Raji (cell line): ENCODE results near the gene ARL4A.

Source experiments
- POLR2A ChIP-seq: IDR thresholded peaks from 2 replicates; pipeline ENCODE4 v1.6.1; 2011; ENCODE audit warnings: low read depth, low read length, control low read depth; ENCODE audit not compliant: insufficient read depth

ARL4A gene

DNA sequence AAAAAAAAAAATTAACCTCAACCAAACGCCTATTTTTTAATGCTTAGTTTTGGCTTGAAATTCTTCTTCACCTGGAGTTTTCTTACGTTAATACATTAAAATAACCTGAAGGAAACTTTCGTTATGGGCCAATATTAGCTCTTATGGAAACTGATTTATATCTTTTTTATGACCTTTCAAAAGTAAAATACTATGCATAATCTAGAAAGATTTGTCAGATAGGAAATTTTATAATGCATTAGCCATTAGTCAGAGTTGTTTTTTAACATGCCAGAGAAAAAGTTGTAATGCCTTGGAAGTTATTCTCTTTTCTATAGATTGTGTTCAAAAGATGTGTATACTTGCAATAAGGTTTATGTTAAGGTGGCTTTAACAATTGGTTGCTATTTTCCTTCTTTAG lies 34.3 kb upstream of the ARL4A start:
- no peak for TF ChIP-seq POLR2A

DNA sequence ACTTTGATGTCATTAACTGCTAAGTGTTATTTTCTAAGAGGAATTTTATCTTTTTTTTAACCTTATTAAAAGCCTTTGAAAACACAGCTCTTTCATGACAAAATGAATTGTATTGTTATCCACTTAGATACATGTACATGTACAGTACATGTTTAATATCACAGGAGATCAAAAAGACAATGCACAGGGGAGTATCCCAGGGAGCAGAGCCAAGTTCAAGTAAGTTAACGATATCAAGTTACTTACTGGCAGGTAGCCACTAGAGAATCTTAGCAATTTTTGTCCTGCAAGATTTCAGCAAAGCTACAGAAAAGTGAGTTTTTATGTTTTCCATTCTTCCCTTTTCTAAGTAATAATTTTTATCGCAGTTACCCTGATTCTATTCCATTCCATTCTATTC lies 33.9 kb upstream of the ARL4A start:
- no peak for TF ChIP-seq POLR2A

DNA sequence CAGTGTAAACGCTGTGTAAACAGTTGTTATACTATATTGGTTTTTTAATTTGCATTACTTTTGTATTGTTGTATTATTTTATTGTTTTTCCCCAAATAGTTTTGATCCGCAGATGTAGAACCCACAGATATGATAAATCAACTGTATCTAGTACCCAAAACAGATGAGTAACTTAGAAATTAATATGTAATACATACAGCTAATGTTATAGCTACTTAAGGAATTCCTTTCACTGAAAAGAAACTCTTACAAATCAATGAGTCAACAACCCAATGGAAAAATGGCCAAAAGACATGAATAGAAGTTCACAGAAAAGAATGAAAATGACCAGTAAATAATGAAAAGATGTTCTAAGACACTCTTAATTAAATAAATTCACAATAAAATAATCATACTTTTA lies 32.3 kb upstream of the ARL4A start:
- no peak for TF ChIP-seq POLR2A

DNA sequence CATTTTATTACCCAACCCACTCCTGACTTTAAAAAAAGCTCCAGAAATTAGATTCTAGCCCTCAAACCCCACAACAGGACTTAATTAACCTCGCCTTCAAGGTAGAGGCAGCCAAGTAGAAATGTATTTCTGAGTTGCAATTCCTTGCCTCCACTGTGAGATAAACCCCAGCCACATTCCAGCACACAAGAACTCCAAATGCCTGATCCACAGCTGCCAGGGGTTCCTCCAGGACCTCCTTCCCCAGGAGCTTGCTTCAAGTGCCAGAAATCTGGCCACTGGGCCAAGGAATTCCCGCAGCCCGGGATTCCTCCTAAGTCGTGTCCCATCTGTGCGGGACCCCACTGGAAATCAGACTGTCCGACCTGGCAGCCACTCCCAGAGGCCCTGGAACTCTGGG lies 25.9 kb upstream of the ARL4A start:
- no peak for TF ChIP-seq POLR2A

DNA sequence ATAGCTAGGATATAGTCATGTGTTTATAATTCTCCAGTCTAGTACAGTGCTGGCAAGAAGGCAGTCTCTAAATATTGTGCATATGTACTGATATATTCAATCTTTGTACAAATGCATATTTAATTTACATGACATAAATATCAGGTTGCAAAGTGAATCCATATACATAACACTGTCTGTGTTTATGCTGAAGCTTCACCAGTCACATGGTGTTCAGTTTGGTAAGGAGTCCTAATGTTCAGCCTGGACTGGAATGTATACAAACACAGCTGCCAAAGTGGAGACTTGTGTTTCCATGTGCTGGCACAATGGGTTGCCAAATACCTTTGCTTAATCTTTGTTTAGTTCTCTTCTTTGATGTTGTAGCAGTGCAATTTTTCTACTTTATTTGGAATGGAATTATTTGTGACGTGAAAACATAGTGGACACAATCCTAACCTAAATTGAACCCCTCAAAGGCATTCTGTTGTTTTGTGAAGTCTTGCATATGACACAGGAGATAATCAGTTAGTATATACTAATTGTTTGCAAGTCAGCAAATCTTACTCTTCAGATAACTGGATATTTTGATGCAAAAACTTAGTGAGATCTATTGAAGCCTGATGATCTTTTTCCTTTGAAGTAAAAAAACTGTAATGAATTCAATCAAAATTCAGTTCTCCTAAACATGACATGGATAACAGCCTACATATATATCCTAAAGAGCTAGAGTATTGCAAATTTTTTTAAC lies 17.3 kb upstream of the ARL4A start:
- no peak for TF ChIP-seq POLR2A

DNA sequence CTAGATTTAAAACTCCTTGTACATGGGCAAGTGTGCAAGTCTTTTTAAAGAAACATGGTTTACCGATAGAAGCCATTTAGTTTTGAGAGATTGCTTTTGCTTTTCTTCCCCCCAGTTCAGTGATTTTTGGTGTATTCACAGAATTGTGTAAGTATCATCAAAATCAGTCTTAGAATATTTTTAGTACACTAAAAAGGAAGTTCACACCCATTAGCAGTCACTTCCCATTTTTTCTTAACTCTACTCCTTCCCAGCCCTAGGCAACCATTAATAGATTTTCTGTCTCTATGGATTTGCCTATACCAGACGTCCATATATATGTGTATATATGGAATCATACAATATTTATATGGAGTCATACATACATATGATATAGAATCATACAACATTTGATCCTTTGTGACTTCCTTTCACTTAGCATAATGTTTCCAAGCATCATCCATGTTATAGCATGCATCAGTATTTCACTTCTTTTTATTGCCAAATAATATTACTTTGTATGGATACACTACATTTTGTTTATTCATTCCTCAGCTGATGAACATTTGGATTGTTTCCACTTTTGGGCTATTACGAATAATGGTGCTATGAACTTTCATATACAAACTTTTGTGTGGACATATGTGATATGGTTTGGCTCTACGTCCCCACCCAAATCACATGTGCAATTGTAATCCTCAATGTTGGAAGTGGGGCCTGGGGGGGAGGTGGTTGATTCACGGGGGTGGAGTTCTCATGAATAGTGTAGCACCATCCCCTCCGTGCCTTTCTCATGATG lies 16.5 kb upstream of the ARL4A start:
- no peak for TF ChIP-seq POLR2A

DNA sequence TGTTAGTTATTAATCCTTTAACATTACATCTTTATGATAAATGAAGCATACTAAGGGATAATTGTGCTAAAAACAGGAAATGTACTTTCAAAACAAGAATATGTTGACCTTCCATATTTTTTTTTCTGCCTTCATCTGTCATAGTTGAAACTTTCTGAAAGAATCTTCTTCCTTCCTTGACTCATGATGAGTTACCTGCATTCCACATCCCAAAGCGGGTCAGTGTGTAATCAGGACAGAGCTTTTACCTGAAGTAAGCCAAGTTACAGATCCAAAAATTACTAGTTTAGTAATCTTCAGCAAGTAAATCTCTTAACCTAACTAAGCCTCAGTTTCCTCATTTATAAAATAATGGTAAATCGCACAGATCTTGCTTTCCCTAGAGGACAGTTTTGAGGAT lies 13.4 kb upstream of the ARL4A start:
- TF ChIP-seq POLR2A: no peak

DNA sequence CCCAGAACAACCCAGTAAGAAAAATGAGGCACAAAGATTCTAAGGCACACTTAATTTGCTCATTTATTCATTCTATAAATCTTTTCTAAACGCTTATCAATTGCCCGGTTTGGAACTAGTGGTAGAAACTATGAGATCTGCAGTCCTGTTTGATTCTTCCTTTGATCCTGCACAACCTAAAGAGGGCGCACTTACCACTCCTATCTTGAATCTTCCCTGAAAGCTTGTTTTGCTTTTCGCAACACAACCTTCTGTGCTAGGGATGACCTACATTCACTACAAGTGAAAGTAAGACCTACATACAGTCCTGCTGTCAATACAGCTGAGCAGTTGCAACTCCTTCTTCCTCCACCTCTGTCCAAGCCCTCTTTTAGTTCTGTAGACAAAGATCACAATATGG lies 12.6 kb upstream of the ARL4A start:
- TF ChIP-seq POLR2A: no peak

DNA sequence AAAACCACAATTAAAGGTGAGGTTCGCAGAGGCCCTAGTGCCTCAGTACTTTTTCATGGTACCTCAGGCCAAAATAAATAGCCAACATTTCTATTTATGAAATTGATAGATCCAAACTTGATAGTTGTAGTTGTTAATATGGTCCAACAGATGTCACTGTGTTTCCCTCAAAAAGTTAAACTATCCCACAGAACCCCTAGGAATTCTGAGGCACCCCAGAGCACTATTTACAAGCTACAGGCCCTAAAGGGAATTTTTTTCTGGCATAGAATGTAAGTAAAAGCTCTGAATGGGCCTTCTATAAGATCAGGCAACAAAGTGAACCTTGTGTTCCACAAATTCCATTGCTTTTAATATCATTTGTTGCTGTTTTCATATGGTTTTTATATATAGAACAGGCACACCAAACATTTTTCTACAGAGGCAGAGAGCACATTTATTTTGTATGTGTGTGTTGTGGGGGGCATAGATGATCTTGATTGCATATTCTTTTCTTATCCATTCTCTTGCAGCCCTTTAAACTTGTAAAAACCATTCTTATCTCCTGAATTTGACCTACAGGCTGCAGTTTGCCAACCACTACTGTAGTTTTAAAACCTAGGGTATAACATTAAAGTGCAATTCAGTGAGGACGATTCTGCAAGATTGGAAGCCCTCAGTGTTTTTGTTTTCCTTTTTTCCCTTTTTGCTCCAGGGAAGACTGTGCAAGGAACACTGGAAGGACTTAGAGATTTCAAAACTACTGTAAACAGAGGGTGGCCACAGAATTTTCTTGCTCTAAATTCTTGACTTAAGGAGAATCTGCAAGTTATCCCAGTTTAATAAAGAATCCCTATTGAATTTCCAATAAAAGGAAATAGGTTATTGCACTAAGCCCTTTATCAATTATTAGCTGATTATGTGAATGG lies 3.5 kb upstream of the ARL4A start:
- TF ChIP-seq POLR2A: no peak

DNA sequence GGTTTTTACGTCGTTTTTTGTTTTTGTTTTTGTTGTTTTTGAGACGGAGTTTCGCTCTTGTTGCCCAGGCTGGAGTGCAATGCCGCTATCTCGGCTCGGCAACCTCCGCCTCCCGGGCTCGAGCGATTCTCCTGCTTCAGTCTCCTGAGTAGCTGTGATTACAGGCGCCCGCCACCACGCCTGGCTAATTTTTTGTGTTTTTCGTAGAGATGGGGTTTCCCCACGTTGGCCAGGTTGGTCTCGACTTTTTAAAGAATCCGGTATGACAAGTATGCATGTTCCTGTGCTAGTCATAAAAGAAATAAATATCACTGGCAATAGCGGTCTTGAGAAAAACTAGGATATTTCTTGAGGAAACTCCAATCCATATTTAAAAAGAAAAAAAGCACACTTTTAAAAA lies 2.7 kb upstream of the ARL4A start:
- no peak for TF ChIP-seq POLR2A

DNA sequence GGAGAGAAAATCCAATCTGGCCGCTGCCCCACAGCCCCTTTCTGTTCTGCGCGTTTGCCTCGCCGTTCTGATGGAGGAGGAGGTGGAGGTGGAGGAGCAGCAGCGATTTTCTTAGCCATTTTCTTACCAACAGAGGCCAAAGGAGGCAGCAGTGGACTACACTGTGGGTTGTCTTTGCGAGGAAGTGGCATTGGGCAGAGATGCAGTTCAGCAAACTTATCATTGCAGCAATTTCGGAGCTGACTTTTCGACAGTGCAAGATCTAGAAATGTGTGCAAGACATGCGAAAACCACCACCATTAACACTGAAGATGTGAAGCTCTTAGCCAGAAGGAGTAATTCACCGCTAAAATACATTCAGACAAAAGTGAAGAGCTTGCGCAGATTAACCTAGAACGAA lies 1.9 kb upstream of the ARL4A start:
- TF ChIP-seq POLR2A: no peak

DNA sequence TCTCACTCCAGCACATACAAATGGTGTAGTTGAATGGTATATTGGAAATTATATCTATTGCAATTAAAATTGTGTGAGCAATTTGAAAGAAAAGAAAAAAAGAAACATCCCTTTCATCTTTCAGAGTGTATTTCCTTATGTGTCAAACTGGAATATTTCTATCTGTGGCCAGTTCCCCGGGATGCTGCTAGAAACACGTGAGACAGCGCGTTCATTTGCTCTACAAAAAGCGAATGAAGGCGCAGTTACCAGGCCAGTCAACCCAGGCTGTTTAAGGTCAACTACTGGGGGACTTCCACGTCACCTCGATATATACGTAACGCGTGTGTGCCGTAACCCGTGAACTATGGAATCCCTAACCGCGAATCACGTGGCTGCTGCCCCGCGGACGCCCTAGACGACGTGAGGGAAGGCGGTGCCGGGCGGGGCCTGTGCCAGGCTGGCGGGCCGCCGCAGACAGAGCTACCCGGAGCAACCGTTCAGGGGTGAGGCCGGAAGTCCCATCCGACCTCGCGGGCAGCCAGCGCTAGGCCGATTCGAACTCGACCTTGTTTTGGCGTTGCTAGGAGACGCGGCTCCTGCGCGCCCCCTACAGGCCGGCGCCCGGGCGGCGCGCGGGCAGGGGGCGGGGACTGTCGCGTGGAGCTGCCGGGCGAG lies 1.1 kb upstream of the ARL4A start:
- no peak for TF ChIP-seq POLR2A

DNA sequence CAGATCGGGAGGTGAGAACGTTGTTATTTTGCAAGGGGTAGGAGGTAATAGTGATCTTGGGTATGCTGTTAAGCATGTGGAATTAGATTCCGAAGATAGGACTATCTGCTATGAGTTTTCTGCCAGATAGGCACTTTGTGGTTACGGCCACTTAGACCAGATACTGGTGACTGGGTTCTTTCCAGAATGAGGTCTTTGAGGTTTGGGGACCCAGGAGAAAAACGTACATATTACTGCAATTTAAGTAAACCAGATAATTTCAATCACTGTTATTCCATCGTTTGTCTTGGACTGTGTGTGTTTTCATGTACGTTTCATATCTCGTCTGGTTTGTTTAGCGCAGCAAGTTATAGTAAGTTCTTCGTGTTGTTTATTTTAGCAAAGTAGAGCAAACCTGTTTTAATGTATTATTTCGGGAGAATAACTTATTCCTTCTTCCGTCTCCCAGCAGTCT lies 312 bp downstream of the ARL4A start:
- no peak for TF ChIP-seq POLR2A

DNA sequence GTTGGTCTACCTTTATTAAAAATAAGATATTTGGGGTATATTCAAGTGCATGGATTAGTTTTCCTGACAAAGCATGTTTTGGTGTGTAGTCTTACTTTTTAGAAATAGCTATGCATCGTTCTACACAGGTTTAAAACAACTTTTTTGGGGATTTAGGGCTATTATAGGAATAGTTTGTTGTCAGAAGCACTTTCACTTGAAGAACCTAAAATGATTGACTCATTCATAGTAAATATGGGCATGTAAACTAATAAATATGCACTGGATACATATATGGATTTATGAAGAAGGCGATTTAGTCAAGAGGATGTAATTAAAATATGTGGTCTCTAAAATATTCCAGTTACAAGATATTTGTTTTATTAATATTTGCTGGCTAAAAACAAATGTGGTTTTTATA lies 2.0 kb downstream of the ARL4A start:
- no peak for TF ChIP-seq POLR2A
